Lower leg skin (tissue), 4 donors: ENCODE data around the gene SNCB. TPM values are rescaled to one million over a fixed set of nuclear protein-coding genes. Genes with fewer than 3 reads are reported as not detected.

ENCODE experiments used
- DNase-seq, 2 donors: peaks; one replicate each; pipeline ENCODE4 v3.0.0-alpha.2; 2019; ENCODE audit warnings: low spot score in 2 of 2
- H3K4me3 ChIP-seq: fragments of 200-600 bp; sonication (generic); 2 replicates; pipeline ENCODE4 v1.5.1; 2017; ENCODE audit warnings: mild to moderate bottlenecking, low read depth; ENCODE audit not compliant: poor library complexity, severe bottlenecking
- POLR2A ChIP-seq, 2 donors: fragments of 450-650 bp; IDR thresholded peaks; one replicate each; pipeline ENCODE4 v1.6.1; 2016 to 2017; ENCODE audit warnings: antibody characterized with exemption in 2 of 2, mild to moderate bottlenecking in 1 of 2, moderate library complexity in 1 of 2
- WGBS, 2 donors: methylation state at CpG; one replicate each; pipeline ENCODE4 v1.1.5; 2018; 5-methylcytosine and 5-hydroxymethylcytosine counted together
- intact Hi-C: fragments of 100-400 bp; cut with DNase I; formaldehyde crosslinking; loops from one replicate; pipeline ENCODE4 v1.15.0; 2023; ENCODE audit warnings: low total_unique reads
- total RNA-seq, 4 donors: library from RNA; depleted of rRNA; stranded (reverse); fragments of >200 nt; gene quantifications; one replicate each; pipeline ENCODE4 v1.1.0, GENCODE V29; 2016
- TF ChIP-seq, protein P1 (sequence below), 3 donors: fragments of 450-650 bp; IDR thresholded peaks; one replicate each; pipeline ENCODE4 v1.5.1; 2016; ENCODE audit warnings: antibody characterized with exemption in 3 of 3, mild to moderate bottlenecking in 3 of 3, moderate library complexity in 2 of 3

The SNCB gene
- total RNA-seq, 4 donors from 2014 or later = not detected

DNA sequence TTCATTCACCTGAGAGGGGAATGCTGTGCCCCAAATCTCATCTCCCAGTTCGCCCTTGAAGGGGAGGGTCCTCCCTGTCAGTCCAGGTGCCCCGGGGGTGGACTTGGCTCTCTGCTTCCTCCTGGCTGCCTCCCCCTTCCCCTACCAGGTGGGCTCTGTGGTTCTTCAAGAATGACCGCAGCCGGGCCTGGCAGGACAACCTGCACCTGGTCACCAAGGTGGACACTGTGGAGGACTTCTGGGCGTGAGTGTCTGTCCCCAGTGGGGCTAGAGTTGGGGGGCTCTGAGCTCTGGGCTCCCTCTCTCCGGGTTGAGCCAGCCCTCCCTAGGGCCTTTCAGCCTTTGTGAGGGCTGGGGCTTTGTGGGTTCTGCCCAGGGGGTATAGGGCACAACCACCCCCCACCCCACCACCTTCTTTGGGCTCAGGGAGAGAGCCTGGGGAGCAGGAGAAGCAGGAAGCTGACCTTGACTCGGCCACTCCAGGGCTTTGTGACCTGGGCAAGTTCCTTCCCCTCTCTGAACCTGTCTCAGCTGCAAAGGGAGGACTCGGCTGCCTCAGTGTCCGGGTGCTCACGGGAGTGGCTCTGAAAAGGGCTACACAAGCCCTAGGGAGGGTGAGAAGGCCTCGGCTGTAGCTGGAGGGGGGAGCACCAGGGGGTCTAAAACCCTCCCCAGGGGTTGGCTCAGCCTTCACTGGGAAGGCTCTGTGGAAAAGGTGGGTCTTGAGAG lies 13.3 kb upstream of the SNCB start:
- WGBS, 2 donors = 82 to 90% methylated on average over 8 to 11 of the region's 11 CpGs
- no peak overlapping the region for H3K4me3 ChIP-seq
- intact Hi-C loops = no loop called here
- DNase-seq = no peak
- TF ChIP-seq POLR2A (IDR thresholded peaks at IDR 0.05) = no peak
- TF ChIP-seq, protein P1, sequence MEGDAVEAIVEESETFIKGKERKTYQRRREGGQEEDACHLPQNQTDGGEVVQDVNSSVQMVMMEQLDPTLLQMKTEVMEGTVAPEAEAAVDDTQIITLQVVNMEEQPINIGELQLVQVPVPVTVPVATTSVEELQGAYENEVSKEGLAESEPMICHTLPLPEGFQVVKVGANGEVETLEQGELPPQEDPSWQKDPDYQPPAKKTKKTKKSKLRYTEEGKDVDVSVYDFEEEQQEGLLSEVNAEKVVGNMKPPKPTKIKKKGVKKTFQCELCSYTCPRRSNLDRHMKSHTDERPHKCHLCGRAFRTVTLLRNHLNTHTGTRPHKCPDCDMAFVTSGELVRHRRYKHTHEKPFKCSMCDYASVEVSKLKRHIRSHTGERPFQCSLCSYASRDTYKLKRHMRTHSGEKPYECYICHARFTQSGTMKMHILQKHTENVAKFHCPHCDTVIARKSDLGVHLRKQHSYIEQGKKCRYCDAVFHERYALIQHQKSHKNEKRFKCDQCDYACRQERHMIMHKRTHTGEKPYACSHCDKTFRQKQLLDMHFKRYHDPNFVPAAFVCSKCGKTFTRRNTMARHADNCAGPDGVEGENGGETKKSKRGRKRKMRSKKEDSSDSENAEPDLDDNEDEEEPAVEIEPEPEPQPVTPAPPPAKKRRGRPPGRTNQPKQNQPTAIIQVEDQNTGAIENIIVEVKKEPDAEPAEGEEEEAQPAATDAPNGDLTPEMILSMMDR (IDR thresholded peaks at IDR 0.05) = no peak

DNA sequence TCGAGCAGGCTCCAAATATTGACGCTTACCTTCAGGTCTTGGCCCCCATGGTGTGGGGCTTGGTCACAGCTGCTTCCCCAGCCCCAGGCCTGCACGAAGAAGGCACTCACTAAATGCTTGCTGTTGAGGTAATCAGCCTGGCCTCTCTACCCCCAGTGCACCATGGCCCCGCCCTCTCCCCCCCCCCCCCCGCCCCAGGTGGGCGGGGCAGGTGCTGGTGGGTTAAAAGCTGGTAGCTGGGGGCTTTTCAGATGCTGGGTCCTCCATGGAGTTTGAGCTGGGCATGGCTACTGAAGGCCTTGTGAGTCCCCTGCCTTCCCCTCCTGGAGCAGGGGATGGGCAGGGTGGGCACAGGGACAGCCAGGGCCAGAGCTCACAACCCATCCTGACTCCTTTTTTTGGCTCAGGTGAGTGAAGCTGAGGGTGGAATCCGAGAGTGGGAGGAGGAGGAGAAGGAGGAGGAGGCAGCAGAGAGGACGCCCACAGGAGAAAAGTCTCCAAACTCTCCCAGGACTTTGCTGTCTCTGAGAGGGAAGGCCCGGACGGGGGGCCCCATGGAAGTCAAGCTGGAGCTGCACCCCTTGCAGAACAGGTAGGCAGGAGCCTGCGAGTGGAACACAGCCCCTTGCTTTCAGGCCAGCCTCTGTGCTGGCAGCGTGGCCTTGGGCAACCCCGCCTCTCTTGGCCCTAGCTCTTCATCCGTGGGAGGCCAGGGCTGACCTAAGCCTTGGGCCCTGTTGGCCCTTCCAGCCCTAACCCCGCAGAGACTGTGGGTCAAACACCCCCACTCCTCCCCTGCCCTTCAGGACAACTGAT lies 12.5 kb upstream of the SNCB start:
- WGBS, 2 donors = 48 to 60% methylated on average over 15 of the region's 15 CpGs
- no peak overlapping the region for H3K4me3 ChIP-seq
- TF ChIP-seq, protein P1 (IDR thresholded peaks at IDR 0.05) = no peak
- TF ChIP-seq POLR2A (IDR thresholded peaks at IDR 0.05) = no peak
- no peak for DNase-seq
- intact Hi-C loops = no loop called here

DNA sequence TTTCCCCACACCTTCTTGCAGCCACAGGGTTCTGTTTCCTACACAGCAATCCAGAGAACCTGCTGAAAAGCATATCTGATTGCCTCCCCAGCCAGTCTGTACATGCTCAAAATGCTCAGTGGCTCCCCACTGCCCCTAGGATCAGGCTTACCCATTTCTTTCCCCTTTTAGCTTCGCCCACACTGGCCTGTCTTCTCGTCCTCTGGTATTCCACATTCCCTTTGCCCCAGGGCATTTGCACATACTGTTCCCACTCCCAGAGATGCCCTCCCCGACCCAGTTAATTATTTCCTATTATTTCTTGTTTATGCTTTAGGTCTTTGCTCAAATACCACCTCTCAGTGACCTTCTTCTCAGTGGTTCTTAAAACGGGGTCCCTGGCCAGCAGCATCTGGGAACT lies 10.3 kb upstream of the SNCB start:
- no peak overlapping the region for H3K4me3 ChIP-seq
- no peak for DNase-seq
- intact Hi-C loops = no loop called here
- 60 to 70% methylated on average over 4 of the region's 4 CpGs for WGBS, 2 donors
- no peak for TF ChIP-seq POLR2A (IDR thresholded peaks at IDR 0.05)
- TF ChIP-seq, protein P1 (IDR thresholded peaks at IDR 0.05) = no peak

DNA sequence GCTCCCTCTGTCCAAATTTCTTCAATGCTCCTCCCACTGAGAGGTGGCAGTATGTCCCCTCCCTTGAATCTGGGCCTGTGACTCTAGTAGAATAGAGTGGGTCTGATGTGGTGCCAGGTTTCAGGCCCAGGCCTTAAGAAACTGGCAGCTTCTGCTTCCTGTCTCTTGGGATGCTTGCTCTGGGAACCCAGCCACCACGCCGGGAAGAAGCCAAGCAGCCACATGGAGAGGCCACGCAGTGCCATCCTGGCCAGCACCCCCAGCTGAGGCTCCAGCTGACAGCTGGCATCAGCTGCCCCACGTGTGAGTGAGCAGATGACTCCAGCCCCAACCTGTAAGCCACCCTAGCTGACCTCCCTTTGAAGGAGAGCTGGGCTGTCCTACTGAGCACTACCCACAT lies 9.6 kb upstream of the SNCB start:
- H3K4me3 ChIP-seq = no peak overlapping the region
- WGBS, 2 donors = 16 to 32% methylated on average over 4 of the region's 4 CpGs
- no peak for TF ChIP-seq POLR2A (IDR thresholded peaks at IDR 0.05)
- TF ChIP-seq, protein P1 (IDR thresholded peaks at IDR 0.05) = no peak
- no peak for DNase-seq
- intact Hi-C loops = no loop called here

DNA sequence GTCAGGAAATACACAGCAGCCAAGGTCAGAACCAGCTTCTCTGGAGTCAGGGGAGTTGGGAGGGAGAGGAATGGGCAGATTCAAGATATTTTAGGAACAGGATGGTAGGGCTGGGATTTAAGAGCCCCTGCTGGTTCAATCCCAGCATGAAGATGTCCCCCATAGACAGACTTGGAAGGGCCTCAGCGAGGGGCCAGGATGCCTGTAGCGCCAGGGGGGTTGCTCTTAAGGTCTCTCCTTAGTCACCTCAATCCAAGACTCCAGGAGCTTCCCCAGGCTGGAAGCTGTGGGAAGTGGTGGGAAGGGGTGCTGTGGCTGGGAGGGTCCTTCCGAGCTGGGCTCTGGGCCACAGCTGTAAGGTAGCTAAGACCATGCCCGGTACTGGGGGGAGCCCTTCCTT lies 8.9 kb upstream of the SNCB start:
- intact Hi-C loops = no loop called here
- H3K4me3 ChIP-seq = no peak overlapping the region
- TF ChIP-seq POLR2A (IDR thresholded peaks at IDR 0.05) = no peak
- TF ChIP-seq, protein P1 (IDR thresholded peaks at IDR 0.05) = no peak
- 65 to 84% methylated on average over 3 of the region's 4 CpGs for WGBS, 2 donors
- DNase-seq = no peak
